HG03520 (cell line): ENCODE results near the gene TMC4.
"Not testable (repeated sequence)": the region's sequence is repeated elsewhere in the genome, so short reads cannot be mapped to it uniquely, and the experiment has no call there.

Source experiments
- ATAC-seq: cut with Tn5 transposase; IDR thresholded peaks from one replicate; pipeline ENCODE4 v1.9.1; 2021; ENCODE audit warnings: mild to moderate bottlenecking, moderate library complexity; ENCODE audit not compliant: unreplicated experiment

The TMC4 gene

GRCh38 chr19:54180691-54181091 lies 7.7 kb upstream of the TMC4 start:
- ATAC-seq, result no peak

GRCh38 chr19:54179921-54180461 lies 7.0 kb upstream of the TMC4 start:
- ATAC-seq, result no peak

- ATAC-seq, result no peak
These were observed 6.4 kb upstream of the TMC4 start for GRCh38 chr19:54179262-54179852.

- ATAC-seq, result no peak
These were observed 5.8 kb upstream of the TMC4 start for GRCh38 chr19:54178581-54179261.

- no peak for ATAC-seq
These were observed 1.2 kb upstream of the TMC4 start for GRCh38 chr19:54173951-54174834.

- no peak for ATAC-seq
These were observed 369 bp upstream of the TMC4 start for GRCh38 chr19:54173359-54173699.

- not testable (repeated sequence) for ATAC-seq
These were observed 1.1 kb downstream of the TMC4 start for GRCh38 chr19:54171736-54172431.

- ATAC-seq, result no peak
These were observed 3.7 kb downstream of the TMC4 start for GRCh38 chr19:54169149-54169740.

- ATAC-seq, result no peak
These were observed 4.6 kb downstream of the TMC4 start for GRCh38 chr19:54168174-54168917.

GRCh38 chr19:54165222-54165621 lies 7.7 kb downstream of the TMC4 start:
- ATAC-seq, result no peak

- no peak for ATAC-seq
These were observed 8.4 kb downstream of the TMC4 start for GRCh38 chr19:54164369-54165068.

- no peak for ATAC-seq
These were observed 10.1 kb downstream of the TMC4 start for GRCh38 chr19:54162884-54163283.

GRCh38 chr19:54162241-54162805 lies 10.6 kb downstream of the TMC4 start:
- no peak for ATAC-seq

GRCh38 chr19:54160854-54161253 lies 12.1 kb downstream of the TMC4 start:
- no peak for ATAC-seq

GRCh38 chr19:54160182-54160811 lies 12.7 kb downstream of the TMC4 start:
- no peak for ATAC-seq

- ATAC-seq, result peak; percentile 89
These were observed 13.4 kb downstream of the TMC4 start, which contains the start of gene LENG1 for GRCh38 chr19:54159352-54160181. Gene LENG1, minus strand, starts transcription at chr19:54159721. Its CDS starts 26 bp downstream, at chr19:54159695.

GRCh38 chr19:54158812-54159351 lies 14.1 kb downstream of the TMC4 start:
- ATAC-seq, result no peak
